Motor neuron (in vitro differentiated cells): ENCODE measurements around the gene NPR2. TPM values are rescaled to one million over a fixed set of nuclear protein-coding genes. Genes with fewer than 3 reads are reported as not detected.

ENCODE experiments used
- ATAC-seq, 8 experiments: fragments of 200-7000 bp; cut with Tn5 transposase; replicated peaks in 6 of 8; 2 replicates each; pipeline ENCODE4 v1.8.0; 2021; ENCODE audit warnings: mild to moderate bottlenecking in 8 of 8, moderate library complexity in 8 of 8
- H3K27ac ChIP-seq, 2 donors: fragments of 250-450 bp; sonication (Bioruptor Pico); 2 replicates each; pipeline ENCODE4 v1.9.0; 2021; ENCODE audit warnings: antibody characterized with exemption in 2 of 2, mild to moderate bottlenecking in 2 of 2, moderate library complexity in 1 of 2
- H3K4me1 ChIP-seq, 2 donors: fragments of 250-450 bp; sonication (Bioruptor Pico); replicated peaks in 1 of 2; 2 replicates each; pipeline ENCODE4 v1.6.1; 2021; ENCODE audit warnings: antibody characterized with exemption in 2 of 2, mild to moderate bottlenecking in 2 of 2, moderate library complexity in 1 of 2
- H3K4me3 ChIP-seq, 5 donors: fragments of 250-450 bp; sonication (Bioruptor Pico); 2 replicates each; pipeline ENCODE4 v1.9.0; 2021; ENCODE audit warnings: antibody characterized with exemption in 5 of 5, mild to moderate bottlenecking in 5 of 5, moderate library complexity in 4 of 5
- WGBS, 10 experiments: fragments of 450-650 bp; shearing (Covaris generic); methylation state at CpG; one replicate each; pipeline ENCODE4 v1.0.0; 2022; 5-methylcytosine and 5-hydroxymethylcytosine counted together
- in situ Hi-C, 9 experiments: fragments of 400-800 bp; cut with MboI; loops; one replicate each; pipeline ENCODE4 v1.15.0; 2021; ENCODE audit warnings: low sequenced_read_pairs in 9 of 9, low pct_unique_long_range_greater_than_20kb in 2 of 9; ENCODE audit not compliant: unreplicated experiment in 9 of 9
- total RNA-seq, 8 experiments: library from RNA; unstranded; fragments of 300-600 nt; gene quantifications; 2 replicates each; pipeline versions ENCODE4 v1.2.3 to v1.2.4, GENCODE V29; 2022

NPR2 gene
- total RNA-seq, 8 experiments from 2014 or later: 5.5 to 37.8 (median 14.6) TPM

DNA sequence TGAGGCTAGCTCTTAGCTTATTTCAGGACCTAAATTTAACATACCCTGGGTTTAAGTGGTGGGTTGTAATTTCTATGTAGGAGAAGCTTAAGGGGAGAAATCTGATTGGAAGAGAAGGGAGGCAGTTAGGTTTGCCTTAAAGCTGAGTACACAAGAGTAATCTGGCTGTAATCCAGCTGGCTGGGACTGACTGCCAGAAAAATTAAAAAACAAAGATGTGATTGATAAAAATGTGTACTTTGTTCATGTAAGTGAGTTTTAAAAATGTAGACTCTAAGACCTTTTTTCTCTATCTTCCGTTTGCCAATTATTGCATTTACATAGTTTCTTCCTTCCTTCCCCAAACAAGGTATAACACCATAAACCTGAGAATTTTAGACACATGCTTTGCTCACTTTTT lies 19.9 kb upstream of the NPR2 start:
- in situ Hi-C loops: no loop called here
- H3K4me3 ChIP-seq: no peak overlapping the region
- no peak overlapping the region for H3K27ac ChIP-seq
- H3K4me1 ChIP-seq: no peaks in the 10 kb centered on the region
- ATAC-seq: peak in 1 of 8 experiments; percentile 76
- 0 to 100% (median 88%) methylated on average over 1 of the region's 1 CpG for WGBS, 10 experiments

DNA sequence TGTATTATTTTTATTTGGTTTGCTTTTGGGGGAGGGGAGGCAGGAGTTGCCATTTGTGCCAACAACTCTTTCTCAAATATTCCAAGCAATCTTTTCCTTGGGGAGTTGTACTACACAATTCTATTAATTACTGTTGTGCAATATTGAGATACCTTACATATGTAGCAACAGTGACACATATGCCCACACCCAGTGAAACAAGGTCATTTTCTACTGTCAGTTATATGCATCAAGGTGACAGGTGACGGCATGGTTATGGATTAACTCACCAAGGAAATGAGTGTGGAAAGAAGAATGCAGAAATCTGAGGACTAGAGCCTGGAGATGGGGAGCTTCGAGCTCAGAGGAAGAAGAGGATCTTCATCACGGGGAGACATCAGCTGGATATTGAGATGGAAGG lies 19.4 kb upstream of the NPR2 start:
- Histone ChIP-seq H3K4me1 (no peaks in the 10 kb centered on the region), H3K4me3 (no peak overlapping the region), H3K27ac (no peak overlapping the region)
- ATAC-seq: peak in 2 of 8 experiments; percentile 48 to 54
- in situ Hi-C loops: no loop called here
- WGBS, 10 experiments: 37 to 100% (median 89%) methylated on average over 1 to 3 of the region's 3 CpGs; no CpG with 5 or more reads in 2 of the 10 experiments

DNA sequence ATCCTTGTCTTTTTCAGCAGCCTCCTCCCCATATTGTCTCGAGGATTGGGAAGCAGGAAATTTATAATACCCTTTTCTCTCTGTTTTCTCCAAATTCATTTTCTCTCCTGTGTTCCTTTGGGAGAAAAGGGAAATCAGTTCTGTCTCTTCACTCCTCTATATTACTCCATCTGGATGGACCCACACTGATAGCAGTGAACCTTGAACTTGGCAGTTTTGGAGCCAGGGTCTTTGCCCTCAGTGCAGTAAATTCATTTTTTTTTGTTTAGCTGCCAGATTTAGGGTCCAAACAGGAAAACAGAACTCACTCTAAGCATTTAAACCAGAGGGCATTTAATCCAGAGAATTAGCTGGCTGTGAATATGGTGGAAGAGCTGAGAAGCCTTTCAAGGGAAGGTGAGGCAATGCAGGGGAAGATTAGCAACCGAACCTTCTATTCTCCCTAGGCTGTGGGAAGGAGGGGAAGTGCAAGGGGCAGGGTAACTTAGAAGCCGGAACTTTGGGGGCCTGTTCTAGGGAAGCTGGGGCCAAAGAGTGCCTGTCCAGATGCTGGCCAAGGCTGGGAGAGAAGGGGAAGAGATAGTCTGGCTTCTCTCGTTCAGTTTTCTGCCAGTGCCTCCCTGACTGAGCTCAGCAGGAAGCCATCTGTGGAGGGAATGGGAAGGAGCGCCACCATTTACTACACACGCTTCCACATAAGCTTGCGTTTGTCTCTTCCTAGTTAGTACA lies 16.3 kb upstream of the NPR2 start:
- 41 to 97% (median 67%) methylated on average over 1 to 7 of the region's 7 CpGs for WGBS, 10 experiments
- ATAC-seq: no peak
- Histone ChIP-seq H3K27ac (no peak overlapping the region), H3K4me1 (no peaks in the 10 kb centered on the region), H3K4me3 (no peak overlapping the region)
- in situ Hi-C loops: loop anchor here in 5 of 9 experiments (25.0 kb wide), 2 partner anchors 112 to 237 kb away; no protein-coding TSS in a partner anchor

DNA sequence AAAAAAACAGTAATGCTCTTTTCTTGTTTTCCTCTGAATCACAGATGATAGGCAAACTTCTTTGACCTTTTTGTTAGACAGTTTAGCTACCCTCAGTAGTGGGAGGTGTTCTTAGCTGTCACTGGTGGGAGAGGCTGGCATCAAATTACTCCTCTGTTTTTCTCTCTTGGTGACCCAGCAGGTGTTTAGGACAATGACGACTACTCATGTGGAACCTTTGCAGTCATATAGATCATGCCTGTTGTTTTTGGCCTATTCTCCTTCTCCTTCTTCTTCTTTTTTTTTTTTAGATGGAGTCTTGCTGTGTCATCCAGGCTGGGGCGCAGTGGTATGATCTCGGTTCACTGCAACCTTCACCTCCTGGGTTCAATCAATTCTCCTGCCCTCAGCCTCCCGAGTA lies 15.4 kb upstream of the NPR2 start:
- WGBS, 10 experiments: 26 to 100% (median 70%) methylated on average over 1 to 4 of the region's 4 CpGs; no CpG with 5 or more reads in 2 of the 10 experiments
- Histone ChIP-seq H3K4me3 (no peak overlapping the region), H3K4me1 (no peaks in the 10 kb centered on the region), H3K27ac (no peak overlapping the region)
- ATAC-seq: no peak
- in situ Hi-C loops: loop anchor here in 5 of 9 experiments (25.0 kb wide), 2 partner anchors 111 to 236 kb away; no protein-coding TSS in a partner anchor

DNA sequence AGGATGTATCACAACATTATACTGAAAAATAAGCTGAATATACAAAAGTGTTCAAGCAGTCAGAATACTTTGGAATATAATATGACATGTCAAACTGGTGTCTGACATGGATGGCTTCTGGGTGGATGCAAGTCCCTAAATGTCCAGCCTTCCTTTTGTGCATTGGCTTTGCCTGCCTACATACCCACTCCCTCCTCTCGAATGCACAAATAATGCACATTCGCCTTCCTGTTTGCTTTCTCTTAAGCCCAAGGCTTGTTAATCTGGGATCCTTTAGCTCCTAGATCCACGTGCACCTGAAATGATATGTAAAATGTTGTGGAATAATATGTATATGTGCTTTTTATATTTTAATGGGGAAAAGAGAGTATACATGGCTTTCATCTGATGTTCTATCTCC lies 12.9 kb upstream of the NPR2 start:
- Histone ChIP-seq H3K27ac (no peak overlapping the region), H3K4me1 (no peaks in the 10 kb centered on the region), H3K4me3 (no peak overlapping the region)
- peak in 3 of 8 experiments; percentile 64 to 88 (median 71) for ATAC-seq
- 0 to 100% (median 62%) methylated on average over 1 to 3 of the region's 3 CpGs for WGBS, 10 experiments
- in situ Hi-C loops: loop anchor here in 5 of 9 experiments (25.0 kb wide), 2 partner anchors 109 to 234 kb away; no protein-coding TSS in a partner anchor

DNA sequence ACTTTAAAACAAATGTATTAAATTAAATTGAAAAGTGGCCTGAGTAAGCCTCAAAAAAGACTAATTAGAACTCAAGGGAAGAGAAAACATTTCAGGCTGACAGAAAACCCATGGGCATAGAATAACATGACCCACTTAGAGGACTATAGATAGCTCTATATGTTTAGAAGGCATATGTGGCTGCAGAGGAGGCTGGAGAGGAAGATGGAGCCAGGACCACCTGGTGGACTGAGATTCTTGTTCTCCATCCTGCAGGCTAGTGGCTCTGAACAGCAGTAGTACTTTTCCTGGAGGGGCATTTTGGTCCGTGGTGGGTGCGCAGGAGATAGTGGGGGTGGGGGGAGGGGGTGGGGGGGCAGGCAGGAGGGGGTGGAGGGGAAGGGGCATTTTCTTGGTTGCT lies 10.3 kb upstream of the NPR2 start:
- WGBS, 10 experiments: 60% methylated on average over 1 of the region's 2 CpGs; no CpG with 5 or more reads in 9 of the 10 experiments
- Histone ChIP-seq H3K4me3 (no peak overlapping the region), H3K4me1 (no peaks in the 10 kb centered on the region), H3K27ac (no peak overlapping the region)
- no peak for ATAC-seq
- in situ Hi-C loops: loop anchor here in 5 of 9 experiments (10.0 to 25.0 kb wide), 3 partner anchors 104 to 231 kb away; no protein-coding TSS in a partner anchor

DNA sequence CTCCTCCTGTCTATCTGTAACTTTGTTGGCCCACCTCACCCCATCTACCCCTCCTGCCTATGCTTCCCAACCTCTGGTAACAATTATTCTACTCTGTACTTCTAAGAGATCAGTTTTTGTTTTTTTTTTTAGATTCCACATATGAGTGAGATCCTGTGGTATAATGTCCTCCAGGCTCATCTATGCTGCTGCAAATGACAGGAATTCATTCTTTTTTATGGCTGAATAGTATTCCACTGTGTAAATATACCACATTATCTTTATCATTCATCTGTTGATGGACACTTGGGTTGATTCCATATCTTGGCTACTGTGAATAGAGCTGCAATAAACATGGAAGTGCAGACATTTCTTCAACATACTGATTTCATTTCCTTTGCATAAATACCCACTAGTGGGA lies 8.0 kb upstream of the NPR2 start:
- Histone ChIP-seq H3K4me1 (no peaks in the 10 kb centered on the region), H3K27ac (no peak overlapping the region), H3K4me3 (no peak overlapping the region)
- ATAC-seq: no peak
- in situ Hi-C loops: loop anchor here in 5 of 9 experiments (10.0 to 25.0 kb wide), 3 partner anchors 101 to 229 kb away; no protein-coding TSS in a partner anchor

DNA sequence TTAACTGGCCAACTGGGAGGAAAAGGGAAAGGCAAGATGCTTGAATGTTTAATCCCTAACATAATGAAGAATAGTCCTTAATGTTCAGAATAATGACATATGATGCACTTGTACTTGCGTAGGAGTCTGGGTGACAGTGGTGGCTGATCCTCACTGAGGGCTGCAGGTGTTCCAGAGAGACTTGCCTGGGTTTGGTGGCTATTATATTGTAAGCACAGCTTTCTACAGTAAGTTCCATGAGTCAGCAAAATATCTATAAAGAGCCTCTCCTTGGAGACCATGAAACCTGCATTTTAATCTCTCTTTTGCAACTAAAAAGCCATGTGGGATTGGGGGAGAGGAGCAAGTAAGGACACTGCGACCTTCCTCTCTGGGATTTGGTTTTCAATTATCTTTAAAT lies 1.9 kb upstream of the NPR2 start:
- no peak for ATAC-seq
- peaks cover 21 to 39% of the 10 kb centered on the region in 2 donors for H3K4me1 ChIP-seq
- H3K4me3 ChIP-seq: no peak overlapping the region
- in situ Hi-C loops: loop anchor here in 5 of 9 experiments (10.0 to 25.0 kb wide), 3 partner anchors 95 to 223 kb away; no protein-coding TSS in a partner anchor
- no peak overlapping the region for H3K27ac ChIP-seq
- WGBS, 10 experiments: 25 to 95% (median 80%) methylated on average over 1 to 2 of the region's 2 CpGs; no CpG with 5 or more reads in 1 of the 10 experiments

DNA sequence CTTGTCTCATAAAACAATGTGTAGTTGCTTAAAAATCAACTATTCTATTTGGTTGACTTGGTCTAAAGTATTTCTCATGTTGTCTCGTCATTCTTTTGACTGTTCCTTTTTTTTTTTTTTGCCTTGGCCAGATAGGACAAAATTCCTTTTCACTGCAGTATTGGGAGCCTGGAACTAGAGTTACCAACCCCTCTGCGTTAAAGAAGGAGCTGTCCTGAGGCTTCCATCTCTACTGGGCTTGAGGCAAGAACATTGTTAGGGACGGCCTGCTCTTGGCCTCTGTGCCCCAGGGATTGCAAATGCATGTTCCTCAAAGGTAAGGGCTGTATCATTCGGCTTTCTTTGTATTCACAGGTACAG lies 1.4 kb upstream of the NPR2 start:
- in situ Hi-C loops: loop anchor here in 5 of 9 experiments (25.0 kb wide), 2 partner anchors 97 to 222 kb away; no protein-coding TSS in a partner anchor
- 0 to 50% (median 25%) methylated on average over 1 to 4 of the region's 4 CpGs for WGBS, 10 experiments
- Histone ChIP-seq H3K4me1 (peaks cover 21 to 39% of the 10 kb centered on the region in 2 donors), H3K27ac (peak overlapping the region in 1 of 2 donors; percentile 84), H3K4me3 (no peak overlapping the region)
- peak in 6 of 8 experiments; percentile 1 to 7 (median 2) for ATAC-seq

DNA sequence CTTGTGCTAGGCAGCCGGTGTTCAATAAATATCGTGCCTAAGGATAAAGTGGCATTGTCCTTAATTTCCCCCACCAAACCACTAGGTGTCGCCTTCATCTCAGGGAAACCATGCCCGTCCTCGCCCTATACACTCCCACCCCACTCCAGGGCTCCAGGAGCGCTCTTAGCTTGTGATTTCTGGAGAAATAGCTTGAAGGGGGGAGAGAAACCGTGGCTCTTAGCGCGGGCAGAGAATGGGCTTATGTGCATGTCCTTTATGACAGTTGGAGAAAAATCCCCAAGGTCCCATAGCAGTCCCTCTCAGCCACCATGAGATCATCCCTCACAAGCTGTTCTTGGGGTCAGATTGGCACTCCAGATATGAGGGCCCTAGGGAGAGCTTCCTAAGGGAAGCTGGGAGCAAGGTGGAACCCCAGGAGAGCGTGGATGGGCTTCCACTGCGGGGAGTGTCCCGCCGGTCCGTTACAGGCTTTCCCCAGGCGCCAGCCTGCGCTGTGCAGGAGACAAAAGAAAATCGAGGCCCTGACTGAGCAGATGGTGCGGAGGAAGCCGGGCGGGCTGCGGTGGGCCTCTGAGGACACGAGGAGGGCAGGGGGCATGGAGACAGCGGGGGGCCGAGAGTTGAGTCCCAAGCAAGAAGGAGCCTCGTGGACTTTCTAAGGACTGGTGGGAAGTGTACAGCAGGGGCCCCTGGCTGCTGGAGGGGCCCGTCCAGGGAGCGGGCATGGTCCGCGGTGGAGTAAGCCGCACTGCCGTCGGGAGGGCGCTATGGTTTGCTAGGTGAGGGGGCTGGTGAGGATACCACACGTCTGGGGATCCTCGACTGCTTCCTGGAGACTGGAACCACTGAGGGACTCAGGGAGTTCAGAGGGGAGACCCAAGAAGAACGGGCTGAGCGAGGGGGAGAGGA lies 750 bp upstream of the NPR2 start:
- Histone ChIP-seq H3K27ac (peak overlapping the region; percentile 13 to 84), H3K4me1 (peaks cover 21 to 39% of the 10 kb centered on the region in 2 donors), H3K4me3 (peak overlapping the region; percentile 31 to 39 (median 36))
- 1 to 64% (median 8%) methylated on average over 1 to 8 of the region's 37 CpGs; no CpG with 5 or more reads in 2 of the 10 experiments for WGBS, 10 experiments
- in situ Hi-C loops: loop anchor here in 5 of 9 experiments (25.0 kb wide), 2 partner anchors 97 to 222 kb away; no protein-coding TSS in a partner anchor
- peak; percentile 71 to 90 (median 86) for ATAC-seq

DNA sequence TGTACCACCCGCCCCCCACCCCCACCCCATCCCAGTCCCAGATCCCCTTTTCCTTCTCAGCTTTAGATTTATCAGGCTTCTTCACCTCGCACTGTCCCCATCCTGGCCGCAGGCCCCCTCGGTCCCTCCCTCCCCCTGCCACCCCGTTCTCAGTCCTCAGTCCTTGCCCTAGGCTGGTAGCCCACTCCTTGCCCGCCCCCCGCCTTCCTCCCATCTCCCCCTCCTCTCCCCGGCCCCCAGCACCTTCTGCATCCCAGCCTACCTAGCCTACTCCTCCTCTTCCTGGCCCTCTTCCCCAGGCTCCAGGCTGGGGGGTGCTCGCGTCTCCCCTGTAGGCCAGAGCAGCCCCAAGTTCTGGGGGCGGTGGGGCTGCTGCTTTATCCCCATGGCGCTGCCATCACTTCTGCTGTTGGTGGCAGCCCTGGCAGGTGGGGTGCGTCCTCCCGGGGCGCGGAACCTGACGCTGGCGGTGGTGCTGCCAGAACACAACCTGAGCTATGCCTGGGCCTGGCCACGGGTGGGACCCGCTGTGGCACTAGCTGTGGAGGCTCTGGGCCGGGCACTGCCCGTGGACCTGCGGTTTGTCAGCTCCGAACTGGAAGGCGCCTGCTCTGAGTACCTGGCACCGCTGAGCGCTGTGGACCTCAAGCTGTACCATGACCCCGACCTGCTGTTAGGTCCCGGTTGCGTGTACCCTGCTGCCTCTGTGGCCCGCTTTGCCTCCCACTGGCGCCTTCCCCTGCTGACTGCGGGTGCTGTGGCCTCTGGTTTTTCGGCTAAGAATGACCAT lies 828 bp downstream of the NPR2 start:
- H3K4me1 ChIP-seq: peaks cover 21 to 39% of the 10 kb centered on the region in 2 donors
- ATAC-seq: no peak
- WGBS, 10 experiments: 88 to 100% methylated on average over 1 to 5 of the region's 34 CpGs; no CpG with 5 or more reads in 8 of the 10 experiments
- H3K27ac ChIP-seq: peak overlapping the region; percentile 45 to 73
- in situ Hi-C loops: loop anchor here in 5 of 9 experiments (25.0 kb wide), 2 partner anchors 95 to 220 kb away; no protein-coding TSS in a partner anchor
- H3K4me3 ChIP-seq: peak overlapping the region; percentile 31 to 39 (median 36)

DNA sequence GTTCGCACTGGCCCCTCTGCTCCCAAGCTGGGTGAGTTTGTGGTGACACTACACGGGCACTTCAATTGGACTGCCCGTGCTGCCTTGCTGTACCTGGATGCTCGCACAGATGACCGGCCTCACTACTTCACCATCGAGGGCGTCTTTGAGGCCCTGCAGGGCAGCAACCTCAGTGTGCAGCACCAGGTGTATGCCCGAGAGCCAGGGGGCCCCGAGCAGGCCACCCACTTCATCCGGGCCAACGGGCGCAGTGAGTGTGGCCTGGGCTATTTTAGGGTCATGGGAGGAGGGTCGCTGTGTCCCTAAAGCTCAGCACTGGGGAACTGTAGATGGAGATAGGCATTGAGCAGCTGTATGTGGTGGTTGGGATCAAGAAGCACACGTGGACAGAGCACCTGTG lies 1.4 kb downstream of the NPR2 start:
- no peak for ATAC-seq
- no peak overlapping the region for H3K4me3 ChIP-seq
- no peak overlapping the region for H3K27ac ChIP-seq
- H3K4me1 ChIP-seq: peaks cover 21 to 39% of the 10 kb centered on the region in 2 donors
- in situ Hi-C loops: loop anchor here in 5 of 9 experiments (25.0 kb wide), 2 partner anchors 94 to 219 kb away; no protein-coding TSS in a partner anchor
- WGBS, 10 experiments: 63 to 100% methylated on average over 1 to 4 of the region's 14 CpGs; no CpG with 5 or more reads in 8 of the 10 experiments
